HEK293 (cell line): ENCODE measurements around the gene RTP3.
A peak's percentile ranks its signal among the peaks of the same experiment; 100 is the strongest.

Experiments
- CTCF ChIA-PET: fragments of 350-600 bp; formaldehyde crosslinking; extraction: SDS; loops from one replicate; lab custom pipeline; 2021; ENCODE audit warnings: antibody characterized with exemption; lab: Yijun Ruan, JAX
- POLR2A ChIA-PET: fragments of 300-600 bp; formaldehyde crosslinking; extraction: SDS; loops from one replicate; lab custom pipeline; 2020; ENCODE audit warnings: antibody characterized with exemption, inconsistent platforms; lab: Yijun Ruan, JAX
- H3K27ac ChIP-seq: fragments of 200-500 bp; sonication (Bioruptor generic); 2 replicates; pipeline ENCODE4 v1.5.1; 2014; ENCODE audit warnings: low read depth, low read length, control low read depth, inconsistent platforms; ENCODE audit errors: extremely low read depth
- H3K36me3 ChIP-seq, 2 experiments: fragments of 200-500 bp in 1 of 2; sonication (Bioruptor generic) in 1 of 2; 1 replicate in 1 of 2; 2 replicates in 1 of 2; pipeline ENCODE4 v1.5.1; 2014 to 2017; ENCODE audit warnings: inconsistent platforms in 2 of 2, low read length in 2 of 2; ENCODE audit not compliant: control insufficient read depth in 2 of 2, insufficient read depth in 1 of 2
- H3K4me1 ChIP-seq: fragments of 200-500 bp; sonication (Bioruptor generic); 2 replicates; pipeline ENCODE4 v1.5.1; 2014; ENCODE audit warnings: mild to moderate bottlenecking, low read length, inconsistent platforms; ENCODE audit not compliant: control insufficient read depth, insufficient read depth
- H3K4me3 ChIP-seq: 2 replicates; pipeline ENCODE4 v1.5.1; 2011; ENCODE audit warnings: low read depth, mild to moderate bottlenecking, control low read depth, low read length, moderate library complexity
- H3K9me3 ChIP-seq: fragments of 200-500 bp; sonication (Bioruptor generic); 2 replicates; pipeline ENCODE4 v1.5.1; 2014; ENCODE audit warnings: low read depth, low read length, inconsistent platforms; ENCODE audit not compliant: control insufficient read depth, insufficient read depth
- BCL11A ChIP-seq: fragments of 450-650 bp; formaldehyde crosslinking; IDR thresholded peaks from 2 replicates; pipeline ENCODE4 v1.5.1; 2016; ENCODE audit warnings: low read depth, missing biosample characterization, missing genetic modification characterization
- EGR2 ChIP-seq: fragments of 450-650 bp; formaldehyde crosslinking; IDR thresholded peaks from 2 replicates; pipeline ENCODE4 v1.5.1; 2016; ENCODE audit warnings: low read depth, missing biosample characterization, missing genetic modification characterization
- GLIS2 ChIP-seq: fragments of 450-650 bp; formaldehyde crosslinking; IDR thresholded peaks from 2 replicates; pipeline ENCODE4 v1.5.1; 2016; ENCODE audit warnings: missing biosample characterization, missing genetic modification characterization
- IKZF3 ChIP-seq: fragments of 450-650 bp; IDR thresholded peaks from 2 replicates; pipeline ENCODE4 v1.5.0; 2018; ENCODE audit warnings: missing biosample characterization, mild to moderate bottlenecking, missing genetic modification characterization, moderate library complexity
- KLF9 ChIP-seq: fragments of 450-650 bp; formaldehyde crosslinking; IDR thresholded peaks from 2 replicates; pipeline ENCODE4 v1.5.1; 2016; ENCODE audit warnings: missing biosample characterization, missing genetic modification characterization, low read depth
- SETDB1 ChIP-seq: IDR thresholded peaks from one replicate; pipeline ENCODE4 v1.6.1; 2017; ENCODE audit warnings: mild to moderate bottlenecking, low read length, moderate library complexity, mixed read lengths; ENCODE audit not compliant: insufficient read length
- YY2 ChIP-seq: fragments of 450-650 bp; formaldehyde crosslinking; IDR thresholded peaks from 2 replicates; pipeline ENCODE4 v1.5.1; 2016; ENCODE audit warnings: missing biosample characterization, missing genetic modification characterization
- ZBTB17 ChIP-seq: fragments of 450-650 bp; formaldehyde crosslinking; IDR thresholded peaks from 2 replicates; pipeline ENCODE4 v1.5.1; 2016; ENCODE audit warnings: missing biosample characterization, missing genetic modification characterization
- ZBTB7A ChIP-seq: fragments of 450-650 bp; formaldehyde crosslinking; IDR thresholded peaks from 2 replicates; pipeline ENCODE4 v1.5.1; 2016; ENCODE audit warnings: low read depth, missing biosample characterization, missing genetic modification characterization
- ZNF157 ChIP-seq: fragments of 450-650 bp; formaldehyde crosslinking; IDR thresholded peaks from 2 replicates; pipeline ENCODE4 v1.5.1; 2016; ENCODE audit warnings: missing biosample characterization, missing genetic modification characterization
- ZNF274 ChIP-seq, 2 experiments: fragments of 200-500 bp in 1 of 2; fragments of 450-650 bp in 1 of 2; sonication (Bioruptor generic) in 1 of 2; formaldehyde crosslinking in 1 of 2; IDR thresholded peaks; 2 replicates each; pipeline versions ENCODE4 v1.5.1 to v1.6.1; 2014 to 2016; ENCODE audit warnings: borderline replicate concordance in 1 of 2, inconsistent platforms in 1 of 2, low read length in 1 of 2, missing biosample characterization in 1 of 2, missing genetic modification characterization in 1 of 2
- ZNF335 ChIP-seq: fragments of 450-650 bp; formaldehyde crosslinking; conservative IDR thresholded peaks from 2 replicates; pipeline ENCODE4 v1.5.1; 2016; ENCODE audit warnings: missing biosample characterization, missing genetic modification characterization
- ZNF354C ChIP-seq: fragments of 450-650 bp; formaldehyde crosslinking; IDR thresholded peaks from 2 replicates; pipeline ENCODE4 v1.5.1; 2016; ENCODE audit warnings: missing biosample characterization, missing genetic modification characterization, low read depth, borderline replicate concordance
- ZNF426 ChIP-seq: fragments of 450-650 bp; formaldehyde crosslinking; IDR thresholded peaks from 2 replicates; pipeline ENCODE4 v1.5.1; 2017; ENCODE audit warnings: missing biosample characterization, missing genetic modification characterization, mild to moderate bottlenecking, inconsistent platforms, moderate library complexity
- ZNF558 ChIP-seq: fragments of 450-650 bp; formaldehyde crosslinking; IDR thresholded peaks from 2 replicates; pipeline ENCODE4 v1.5.1; 2016; ENCODE audit warnings: missing biosample characterization, missing genetic modification characterization
- ZNF610 ChIP-seq: fragments of 450-650 bp; formaldehyde crosslinking; IDR thresholded peaks from 2 replicates; pipeline ENCODE4 v1.5.1; 2016; ENCODE audit warnings: missing biosample characterization, missing genetic modification characterization, borderline replicate concordance
- ZNF664 ChIP-seq: fragments of 450-650 bp; formaldehyde crosslinking; IDR thresholded peaks from 2 replicates; pipeline ENCODE4 v1.5.1; 2016; ENCODE audit warnings: missing biosample characterization, missing genetic modification characterization
- TF ChIP-seq, protein P1 (sequence below): fragments of 450-650 bp; formaldehyde crosslinking; IDR thresholded peaks from 2 replicates; pipeline ENCODE4 v1.5.1; 2017; ENCODE audit warnings: missing biosample characterization, missing genetic modification characterization
- TF ChIP-seq, protein P2 (sequence below): IDR thresholded peaks from 2 replicates; pipeline ENCODE4 v1.6.1; 2011; ENCODE audit warnings: mild to moderate bottlenecking, low read depth, low read length, borderline replicate concordance
- TF ChIP-seq, protein P3 (sequence below): fragments of 450-650 bp; formaldehyde crosslinking; IDR thresholded peaks from 2 replicates; pipeline ENCODE4 v1.5.1; 2016; ENCODE audit warnings: missing biosample characterization, missing genetic modification characterization

Gene RTP3

GRCh38 chr3:46472736-46473135 lies 25.0 kb upstream of the RTP3 start (continued):
- TF ChIP-seq EGR2 (tag by site-specific recombination) (no peak), KLF9 (tag by site-specific recombination) (no peak), ZBTB17 (tag by site-specific recombination) (no peak), GLIS2 (tag by site-specific recombination) (no peak)
- TF ChIP-seq, protein P1, sequence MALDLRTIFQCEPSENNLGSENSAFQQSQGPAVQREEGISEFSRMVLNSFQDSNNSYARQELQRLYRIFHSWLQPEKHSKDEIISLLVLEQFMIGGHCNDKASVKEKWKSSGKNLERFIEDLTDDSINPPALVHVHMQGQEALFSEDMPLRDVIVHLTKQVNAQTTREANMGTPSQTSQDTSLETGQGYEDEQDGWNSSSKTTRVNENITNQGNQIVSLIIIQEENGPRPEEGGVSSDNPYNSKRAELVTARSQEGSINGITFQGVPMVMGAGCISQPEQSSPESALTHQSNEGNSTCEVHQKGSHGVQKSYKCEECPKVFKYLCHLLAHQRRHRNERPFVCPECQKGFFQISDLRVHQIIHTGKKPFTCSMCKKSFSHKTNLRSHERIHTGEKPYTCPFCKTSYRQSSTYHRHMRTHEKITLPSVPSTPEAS: no peak

GRCh38 chr3:46477145-46477544 lies 20.6 kb upstream of the RTP3 start:
- Histone ChIP-seq H3K4me3 (no peak overlapping the region), H3K27ac (no peak overlapping the region), H3K4me1 (no peaks in the 10 kb centered on the region), H3K9me3 (no peaks in the 10 kb centered on the region), H3K36me3 (no peaks in the 10 kb centered on the region)
- TF ChIP-seq ZNF157 (tag by site-specific recombination) (no peak), IKZF3 (no peak), EGR2 (tag by site-specific recombination) (no peak), ZNF274 (IDR thresholded peaks at IDR 0.05; ENCODE audit: low read length) (no peak), ZNF274 (tag by site-specific recombination; IDR thresholded peaks at IDR 0.05; ENCODE audit: borderline replicate concordance) (no peak)
- POLR2A ChIA-PET: no interaction called here
- CTCF ChIA-PET: interaction anchor here (0.6 to 3.6 kb wide), 2 partner anchors 11 to 25 kb away, joined by 3 to 20 read pairs; no protein-coding TSS in a partner anchor

DNA sequence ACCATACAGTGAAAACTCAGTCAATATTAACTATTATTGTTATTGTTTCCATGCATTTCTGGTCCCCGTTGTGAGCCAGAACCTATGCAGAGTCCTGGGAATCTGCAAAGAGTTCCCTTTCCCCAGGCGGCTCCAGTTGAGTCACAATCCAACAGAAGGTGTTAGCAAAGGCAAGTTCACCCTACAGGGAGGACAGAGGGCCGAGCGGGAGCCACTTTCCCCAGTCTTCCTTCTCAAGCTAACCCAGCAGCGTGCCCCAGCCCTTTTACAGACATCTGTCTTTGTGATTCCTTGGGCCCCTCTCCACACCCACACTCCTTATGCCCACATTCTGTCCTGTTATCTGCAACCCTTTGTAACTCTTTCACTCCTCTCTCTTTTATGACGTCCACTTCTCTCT lies 20.0 kb upstream of the RTP3 start:
- Histone ChIP-seq H3K36me3 (no peaks in the 10 kb centered on the region), H3K27ac (no peak overlapping the region), H3K9me3 (no peaks in the 10 kb centered on the region), H3K4me3 (no peak overlapping the region), H3K4me1 (no peaks in the 10 kb centered on the region)
- CTCF ChIA-PET: interaction anchor here (0.6 to 0.7 kb wide), 2 partner anchors 12 to 24 kb away, joined by 3 read pairs; no protein-coding TSS in a partner anchor
- TF ChIP-seq ZNF335 (no peak), ZNF610 (tag by site-specific recombination) (no peak), EGR2 (tag by site-specific recombination) (0 out of 2 replicates have a peak, but pooled peaks have one; percentile 6), BCL11A (tag by site-specific recombination) (no peak), ZNF426 (tag by site-specific recombination) (no peak)
- TF ChIP-seq, protein P2, sequence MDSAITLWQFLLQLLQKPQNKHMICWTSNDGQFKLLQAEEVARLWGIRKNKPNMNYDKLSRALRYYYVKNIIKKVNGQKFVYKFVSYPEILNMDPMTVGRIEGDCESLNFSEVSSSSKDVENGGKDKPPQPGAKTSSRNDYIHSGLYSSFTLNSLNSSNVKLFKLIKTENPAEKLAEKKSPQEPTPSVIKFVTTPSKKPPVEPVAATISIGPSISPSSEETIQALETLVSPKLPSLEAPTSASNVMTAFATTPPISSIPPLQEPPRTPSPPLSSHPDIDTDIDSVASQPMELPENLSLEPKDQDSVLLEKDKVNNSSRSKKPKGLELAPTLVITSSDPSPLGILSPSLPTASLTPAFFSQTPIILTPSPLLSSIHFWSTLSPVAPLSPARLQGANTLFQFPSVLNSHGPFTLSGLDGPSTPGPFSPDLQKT: no peak
- POLR2A ChIA-PET: no interaction called here

- no peaks in the 10 kb centered on the region for H3K36me3 ChIP-seq
- CTCF ChIA-PET: interaction anchor here (0.7 kb wide), 2 partner anchors 10 to 12 kb away, joined by 3 to 4 read pairs; no protein-coding TSS in a partner anchor
- POLR2A ChIA-PET: no interaction called here
- H3K4me1 ChIP-seq: no peaks in the 10 kb centered on the region
- no peak overlapping the region for H3K4me3 ChIP-seq
- TF ChIP-seq SETDB1 (no peak), YY2 (tag by site-specific recombination) (no peak), ZNF664 (tag by site-specific recombination) (no peak), ZNF354C (tag by site-specific recombination) (no peak), ZBTB7A (no peak), ZNF558 (tag by site-specific recombination) (no peak)
- TF ChIP-seq, protein P3, sequence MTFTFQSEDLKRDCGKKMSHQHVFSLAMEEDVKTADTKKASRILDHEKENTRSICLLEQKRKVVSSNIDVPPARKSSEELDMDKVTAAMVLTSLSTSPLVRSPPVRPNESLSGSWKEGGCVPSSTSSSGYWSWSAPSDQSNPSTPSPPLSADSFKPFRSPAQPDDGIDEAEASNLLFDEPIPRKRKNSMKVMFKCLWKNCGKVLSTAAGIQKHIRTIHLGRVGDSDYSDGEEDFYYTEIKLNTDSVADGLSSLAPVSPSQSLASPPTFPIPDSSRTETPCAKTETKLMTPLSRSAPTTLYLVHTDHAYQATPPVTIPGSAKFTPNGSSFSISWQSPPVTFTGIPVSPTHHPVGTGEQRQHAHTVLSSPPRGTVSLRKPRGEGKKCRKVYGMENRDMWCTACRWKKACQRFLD (tag by site-specific recombination): no peak
- TF ChIP-seq, all 188 proteins: peak for 0
- Histone ChIP-seq H3K9me3 (no peaks in the 10 kb centered on the region), H3K27ac (no peak overlapping the region)
Measured at GRCh38 chr3:46478341-46478740, 19.4 kb upstream of the RTP3 start.
